Measurements from ENCODE around the gene SLC30A3.

GRCh38 chr2:27243391-27244130, 19.3 kb downstream of the SLC30A3 start:
- TF ChIP-seq CTCF (IDR thresholded peaks at IDR 0.05; ENCODE audit: low read depth, low read length, poor library complexity, severe bottlenecking) (no peak), EZH2phosphoT487 (IDR thresholded peaks at IDR 0.05; ENCODE audit: borderline replicate concordance, low read length) (no peak)

Data from DOHH2 (cell line).